Mucosa of descending colon (tissue), 3 donors: ENCODE measurements around the gene STX19. TPM values are rescaled to one million over a fixed set of nuclear protein-coding genes. Genes with fewer than 3 reads are reported as not detected.
"Not testable (repeated sequence)": the region's sequence is repeated elsewhere in the genome, so short reads cannot be mapped to it uniquely, and the experiment has no call there.

ENCODE experiments used
- ATAC-seq: fragments of 200-7000 bp; cut with Tn5 transposase; one replicate; pipeline ENCODE4 v1.9.1; 2020; ENCODE audit warnings: mild to moderate bottlenecking, moderate library complexity
- DNase-seq, 3 donors: peaks; one replicate each; pipeline ENCODE4 v3.0.0-alpha.2; 2020
- H3K36me3 ChIP-seq: fragments of 200-600 bp; one replicate; pipeline ENCODE4 v1.8.0; 2021; ENCODE audit warnings: low read depth, mild to moderate bottlenecking
- H3K4me1 ChIP-seq: fragments of 200-600 bp; one replicate; pipeline ENCODE4 v1.8.0; 2021; ENCODE audit warnings: low read depth, mild to moderate bottlenecking
- H3K4me3 ChIP-seq: fragments of 200-600 bp; one replicate; pipeline ENCODE4 v1.8.0; 2021; ENCODE audit warnings: mild to moderate bottlenecking
- H3K9me3 ChIP-seq: fragments of 200-600 bp; one replicate; pipeline ENCODE4 v1.8.0; 2021; ENCODE audit warnings: mild to moderate bottlenecking
- CTCF ChIP-seq: fragments of 200-600 bp; IDR thresholded peaks from one replicate; pipeline ENCODE4 v1.8.0; 2022; ENCODE audit warnings: antibody characterized with exemption, mild to moderate bottlenecking
- intact Hi-C, 2 donors: fragments of 100-400 bp; cut with DNase I in 1 of 2; cut with micrococcal nuclease in 1 of 2; formaldehyde crosslinking; loops; one replicate each; pipeline versions ENCODE4 v1.11.0 to v1.11.1; 2022; cut with DNase I, micrococcal nuclease
- total RNA-seq, 3 donors: library from RNA; stranded (reverse); fragmentation: NEBNext Ultra II Directional in 2 of 3; extraction: Animal tissue kit (Norgen Biotek cat#: 25700) in 2 of 3; gene quantifications; one replicate each; pipeline versions ENCODE4 v1.2.1 to v1.2.4, GENCODE V29; 2021 to 2023
- donor health status: DM: no; HTN: no; CAD: no; lungs with moderate emphysema.
- donor health status: DM: no; HTN: no; CAD: no.
- donor health status: DM: no; HTN: yes; CAD: no.

STX19 gene
- total RNA-seq, 3 donors from 2014 or later = 7.5 to 20.6 (median 18.9) TPM

- Histone ChIP-seq H3K4me1 (no peaks in the 10 kb centered on the region), H3K36me3 (no peaks in the 10 kb centered on the region), H3K4me3 (no peak overlapping the region), H3K9me3 (no peaks in the 10 kb centered on the region)
- intact Hi-C loops = no loop called here
- no peak for ATAC-seq
- TF ChIP-seq CTCF = no peak
- no peak for DNase-seq
These were observed 46.7 kb downstream of the STX19 start for GRCh38 chr3:93981649-93982048.

GRCh38 chr3:93979850-93980676 lies 48.3 kb downstream of the STX19 start, which contains the start of gene ARL13B:
Gene ARL13B (plus strand): TSS chr3:93980155. CDS start chr3:93980424, 269 bp downstream.
- Histone ChIP-seq H3K9me3 (no peaks in the 10 kb centered on the region), H3K36me3 (no peaks in the 10 kb centered on the region), H3K4me1 (no peaks in the 10 kb centered on the region), H3K4me3 (peak within 1 kb of the TSS; percentile 47)
- DNase-seq = peak; percentile 95 to 98 (median 97)
- intact Hi-C loops = no loop called here
- TF ChIP-seq CTCF = no peak
- peak; percentile 100 for ATAC-seq

- Histone ChIP-seq H3K36me3 (no peaks in the 10 kb centered on the region), H3K9me3 (no peaks in the 10 kb centered on the region), H3K4me3 (no peak within 1 kb of the TSS), H3K4me1 (no peaks in the 10 kb centered on the region)
- no peak for TF ChIP-seq CTCF
- DNase-seq (peak; percentile 82 to 85 (median 83)), ATAC-seq (peak; percentile 97)
- intact Hi-C loops = no loop called here
These were observed 55.0 kb downstream of the STX19 start, which contains the start of gene PROS1 for GRCh38 chr3:93973131-93974126. Gene PROS1 (minus strand): TSS chr3:93973896. CDS start chr3:93973749, 147 bp downstream.

GRCh38 chr3:93969997-93970396 lies 58.4 kb downstream of the STX19 start:
- H3K4me3 ChIP-seq = no peak overlapping the region
- no peak for ATAC-seq
- no peaks in the 10 kb centered on the region for H3K36me3 ChIP-seq
- no peak for TF ChIP-seq CTCF
- H3K4me1 ChIP-seq = no peaks in the 10 kb centered on the region
- intact Hi-C loops = no loop called here
- DNase-seq = no peak
- H3K9me3 ChIP-seq = no peaks in the 10 kb centered on the region

GRCh38 chr3:93969443-93969842 lies 59.0 kb downstream of the STX19 start:
- ATAC-seq = no peak
- H3K36me3 ChIP-seq = no peaks in the 10 kb centered on the region
- TF ChIP-seq CTCF = no peak
- no peaks in the 10 kb centered on the region for H3K4me1 ChIP-seq
- no peak overlapping the region for H3K4me3 ChIP-seq
- DNase-seq = no peak
- intact Hi-C loops = no loop called here
- H3K9me3 ChIP-seq = no peaks in the 10 kb centered on the region

GRCh38 chr3:93965106-93965505 lies 63.3 kb downstream of the STX19 start:
- H3K36me3 ChIP-seq, H3K4me1 ChIP-seq, H3K9me3 ChIP-seq, intact Hi-C loops, ATAC-seq, H3K4me3 ChIP-seq: not testable (repeated sequence)
- peak in 1 of 3 donors; percentile 42 for DNase-seq
